CD14-positive monocyte (primary cell): ENCODE results near the gene SIAH3. TPM values are rescaled to one million over a fixed set of nuclear protein-coding genes. Genes with fewer than 3 reads are reported as not detected.

Experiments used
- DNase-seq, 3 donors: peaks; one replicate each; pipeline ENCODE4 v3.0.0-alpha.2; 2011 to 2022
- H2AFZ ChIP-seq: 2 replicates; pipeline ENCODE4 v1.6.0; 2012; ENCODE audit warnings: mild to moderate bottlenecking, low read depth, low read length, inconsistent platforms; ENCODE audit not compliant: insufficient read depth, poor library complexity, severe bottlenecking
- H3K27ac ChIP-seq, 2 donors: 1 replicate in 1 of 2; 2 replicates in 1 of 2; pipeline ENCODE4 v1.5.1; 2012 to 2013; ENCODE audit warnings: low read length in 2 of 2, control low read depth in 1 of 2, inconsistent platforms in 1 of 2, low read depth in 1 of 2, mild to moderate bottlenecking in 1 of 2
- H3K27me3 ChIP-seq, 2 donors: one replicate each; pipeline versions ENCODE4 v1.6.0 to v1.6.1; 2011 to 2013; ENCODE audit warnings: low read length in 2 of 2; ENCODE audit not compliant: control insufficient read depth in 2 of 2, insufficient read depth in 2 of 2
- H3K36me3 ChIP-seq, 2 donors: replicated peaks in 1 of 2; 1 replicate in 1 of 2; 2 replicates in 1 of 2; pipeline versions ENCODE4 v1.5.1 to v1.6.1; 2012 to 2013; ENCODE audit warnings: low read length in 2 of 2, control low read depth in 1 of 2, inconsistent platforms in 1 of 2, mild to moderate bottlenecking in 1 of 2; ENCODE audit not compliant: insufficient read depth in 2 of 2, control insufficient read depth in 1 of 2
- H3K4me1 ChIP-seq, 2 donors: 1 replicate in 1 of 2; 2 replicates in 1 of 2; pipeline versions ENCODE4 v1.5.1 to v1.6.1; 2012 to 2013; ENCODE audit warnings: low read length in 2 of 2, control low read depth in 1 of 2, inconsistent platforms in 1 of 2, mild to moderate bottlenecking in 1 of 2, moderate library complexity in 1 of 2; ENCODE audit not compliant: insufficient read depth in 2 of 2, control insufficient read depth in 1 of 2
- H3K4me2 ChIP-seq: replicated peaks from 2 replicates; pipeline ENCODE3; 2012; ENCODE audit warnings: low read length, moderate library complexity, mild to moderate bottlenecking; ENCODE audit not compliant: poor library complexity, severe bottlenecking; ENCODE audit errors: extremely low read depth
- H3K4me3 ChIP-seq, 3 experiments: fragments of 200-600 bp in 1 of 3; sonication (generic) in 1 of 3; replicated peaks in 1 of 3; 1 replicate in 2 of 3; 2 replicates in 1 of 3; pipeline ENCODE4 v1.5.1; 2011 to 2013; ENCODE audit warnings: low read length in 3 of 3, mild to moderate bottlenecking in 3 of 3, control low read depth in 2 of 3, low read depth in 2 of 3, inconsistent platforms in 1 of 3, moderate library complexity in 1 of 3
- H3K79me2 ChIP-seq: 2 replicates; pipeline ENCODE4 v1.6.0; 2012; ENCODE audit warnings: mild to moderate bottlenecking, control low read depth, inconsistent platforms, low read length, moderate library complexity; ENCODE audit not compliant: insufficient read depth
- H3K9ac ChIP-seq: 2 replicates; pipeline ENCODE4 v1.6.0; 2017; ENCODE audit warnings: low read length, mild to moderate bottlenecking; ENCODE audit not compliant: insufficient read depth, poor library complexity, severe bottlenecking
- H3K9me3 ChIP-seq, 2 donors: replicated peaks in 1 of 2; 1 replicate in 1 of 2; 2 replicates in 1 of 2; pipeline versions ENCODE4 v1.5.1 to v1.6.1; 2012 to 2013; ENCODE audit warnings: low read length in 2 of 2, control low read depth in 1 of 2; ENCODE audit not compliant: control insufficient read depth in 1 of 2, insufficient read depth in 1 of 2
- H4K20me1 ChIP-seq: 2 replicates; pipeline ENCODE4 v1.6.0; 2012; ENCODE audit warnings: mild to moderate bottlenecking, low read length, control low read depth, moderate library complexity; ENCODE audit not compliant: insufficient read depth
- H3K27ac Mint-ChIP-seq, 7 donors: one replicate each; pipeline ENCODE4 v1.8.0; 2020; ENCODE audit warnings: mild to moderate bottlenecking in 7 of 7, mixed read lengths in 7 of 7, moderate library complexity in 6 of 7, inconsistent platforms in 2 of 7
- H3K27me3 Mint-ChIP-seq, 3 donors: one replicate each; pipeline ENCODE4 v1.8.0; 2021 to 2022; ENCODE audit warnings: low read depth in 3 of 3, mild to moderate bottlenecking in 3 of 3, mixed read lengths in 3 of 3, moderate library complexity in 3 of 3, inconsistent platforms in 1 of 3
- H3K36me3 Mint-ChIP-seq, 2 donors: one replicate each; pipeline ENCODE4 v1.8.0; 2020; ENCODE audit warnings: mixed read lengths in 2 of 2, inconsistent platforms in 1 of 2, mild to moderate bottlenecking in 1 of 2
- H3K4me1 Mint-ChIP-seq: one replicate; pipeline ENCODE4 v1.8.0; 2020; ENCODE audit warnings: mild to moderate bottlenecking, mixed read lengths
- H3K4me3 Mint-ChIP-seq, 2 donors: one replicate each; pipeline ENCODE4 v1.8.0; 2020; ENCODE audit warnings: mild to moderate bottlenecking in 2 of 2, mixed read lengths in 2 of 2, moderate library complexity in 1 of 2
- H3K9me3 Mint-ChIP-seq, 7 donors: one replicate each; pipeline ENCODE4 v1.8.0; 2020 to 2022; ENCODE audit warnings: mixed read lengths in 7 of 7, mild to moderate bottlenecking in 6 of 7, moderate library complexity in 6 of 7, inconsistent platforms in 2 of 7
- WGBS: methylation state at CpG from one replicate; pipeline ENCODE4 v1.1.5; 2013; ENCODE audit warnings: missing lambda C conversion rate; ENCODE audit not compliant: insufficient coverage; 5-methylcytosine and 5-hydroxymethylcytosine counted together
- intact Hi-C, 2 donors: fragments of 100-400 bp; cut with micrococcal nuclease; formaldehyde crosslinking; loops; one replicate each; pipeline versions ENCODE4 v1.15.0 to v1.15.1; 2023
- polyA plus RNA-seq, 3 donors: library from polyadenylated mRNA; depleted of rRNA in 1 of 3; unstranded in 2 of 3; stranded (reverse) in 1 of 3; fragments of 300-500 nt in 2 of 3; fragments of >200 nt in 1 of 3; fragmentation: Illumina TruSeq in 2 of 3; gene quantifications; 1 replicate in 2 of 3; 2 replicates in 1 of 3; pipeline ENCODE4 v1.2.3, GENCODE V29; 2012 to 2021
- TF ChIP-seq, protein P1 (sequence below): fragments of 200-600 bp; IDR thresholded peaks from one replicate; pipeline ENCODE4 v1.8.0; 2022; ENCODE audit warnings: antibody characterized with exemption, mild to moderate bottlenecking

SIAH3 gene
- polyA plus RNA-seq, 3 donors: not detected

DNA sequence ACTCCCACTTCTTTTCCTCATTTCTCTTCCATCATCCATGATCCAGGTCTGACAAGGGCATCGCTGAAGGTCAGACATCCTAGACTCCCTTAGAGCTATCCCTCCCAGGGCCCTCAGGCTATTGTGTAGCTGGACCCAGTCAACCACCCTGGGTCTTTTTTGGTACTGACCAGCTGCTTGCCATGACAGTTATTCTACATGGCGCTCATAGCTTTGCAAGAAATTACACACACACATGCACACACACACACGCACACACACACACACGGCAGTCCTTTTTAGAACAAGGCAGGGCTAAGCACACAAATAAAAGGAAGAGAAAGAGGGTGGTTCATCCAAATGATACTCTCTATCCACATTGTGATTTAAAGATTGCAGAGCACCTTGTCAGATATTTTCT is 18.3 kb downstream of the SIAH3 start:
- H3K27me3 Mint-ChIP-seq: peaks cover 0 to 3% (median 2%) of the 10 kb centered on the region in 3 donors
- Histone ChIP-seq H3K27me3 (no peaks in the 10 kb centered on the region), H2AFZ (no peak overlapping the region), H3K4me3 (no peak overlapping the region), H3K27ac (no peak overlapping the region), H3K36me3 (no peaks in the 10 kb centered on the region), H3K79me2 (no peaks in the 10 kb centered on the region), H4K20me1 (no peaks in the 10 kb centered on the region), H3K9me3 (no peaks in the 10 kb centered on the region), H3K9ac (no peak overlapping the region), H3K4me2 (no peak overlapping the region), H3K4me1 (peaks cover 9 to 12% of the 10 kb centered on the region in 2 donors)
- no peak for DNase-seq
- no peak overlapping the region for H3K4me3 Mint-ChIP-seq
- intact Hi-C loops: no loop called here
- WGBS: 100% methylated on average over 1 of the region's 4 CpGs
- H3K9me3 Mint-ChIP-seq: peaks cover 0 to 1% (median 0%) of the 10 kb centered on the region in 7 donors
- H3K4me1 Mint-ChIP-seq: peaks cover 31% of the 10 kb centered on the region
- H3K27ac Mint-ChIP-seq: no peak overlapping the region
- H3K36me3 Mint-ChIP-seq: no peaks in the 10 kb centered on the region
- TF ChIP-seq, protein P1, sequence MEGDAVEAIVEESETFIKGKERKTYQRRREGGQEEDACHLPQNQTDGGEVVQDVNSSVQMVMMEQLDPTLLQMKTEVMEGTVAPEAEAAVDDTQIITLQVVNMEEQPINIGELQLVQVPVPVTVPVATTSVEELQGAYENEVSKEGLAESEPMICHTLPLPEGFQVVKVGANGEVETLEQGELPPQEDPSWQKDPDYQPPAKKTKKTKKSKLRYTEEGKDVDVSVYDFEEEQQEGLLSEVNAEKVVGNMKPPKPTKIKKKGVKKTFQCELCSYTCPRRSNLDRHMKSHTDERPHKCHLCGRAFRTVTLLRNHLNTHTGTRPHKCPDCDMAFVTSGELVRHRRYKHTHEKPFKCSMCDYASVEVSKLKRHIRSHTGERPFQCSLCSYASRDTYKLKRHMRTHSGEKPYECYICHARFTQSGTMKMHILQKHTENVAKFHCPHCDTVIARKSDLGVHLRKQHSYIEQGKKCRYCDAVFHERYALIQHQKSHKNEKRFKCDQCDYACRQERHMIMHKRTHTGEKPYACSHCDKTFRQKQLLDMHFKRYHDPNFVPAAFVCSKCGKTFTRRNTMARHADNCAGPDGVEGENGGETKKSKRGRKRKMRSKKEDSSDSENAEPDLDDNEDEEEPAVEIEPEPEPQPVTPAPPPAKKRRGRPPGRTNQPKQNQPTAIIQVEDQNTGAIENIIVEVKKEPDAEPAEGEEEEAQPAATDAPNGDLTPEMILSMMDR: no peak

DNA sequence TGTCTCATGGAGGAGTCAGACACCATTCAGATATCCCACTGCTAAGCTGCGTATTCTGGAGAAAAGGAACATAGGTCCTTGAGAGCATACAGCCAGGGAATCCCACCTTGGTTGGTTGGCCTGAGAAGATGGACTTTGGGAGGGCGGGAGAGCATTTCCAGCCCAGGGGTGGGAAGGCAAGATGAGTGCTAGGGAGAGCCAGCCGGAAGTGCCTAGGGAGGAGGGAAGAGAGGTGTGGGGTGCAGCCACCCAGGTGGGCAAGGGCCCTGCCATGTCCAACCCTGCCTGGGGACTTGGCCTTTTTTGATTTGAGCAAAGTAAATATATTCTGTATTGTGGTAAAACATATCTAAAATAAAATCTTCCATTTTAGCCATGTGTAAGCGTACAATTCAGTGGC is 19.7 kb downstream of the SIAH3 start:
- no peak overlapping the region for H3K4me2 ChIP-seq
- TF ChIP-seq, protein P1: no peak
- H3K36me3 ChIP-seq: no peaks in the 10 kb centered on the region
- 93% methylated on average over 2 of the region's 4 CpGs for WGBS
- no peak overlapping the region for H3K4me3 ChIP-seq
- H3K79me2 ChIP-seq: no peaks in the 10 kb centered on the region
- H3K27ac ChIP-seq: no peak overlapping the region
- Mint-ChIP-seq H3K36me3 (no peaks in the 10 kb centered on the region), H3K4me3 (no peak overlapping the region), H3K27me3 (peaks cover 0 to 3% (median 2%) of the 10 kb centered on the region in 3 donors), H3K9me3 (peaks cover 0 to under 1% (median 0%) of the 10 kb centered on the region in 7 donors), H3K27ac (no peak overlapping the region), H3K4me1 (peaks cover 39% of the 10 kb centered on the region)
- intact Hi-C loops: no loop called here
- no peak for DNase-seq
- no peak overlapping the region for H2AFZ ChIP-seq
- H3K27me3 ChIP-seq: no peaks in the 10 kb centered on the region
- H4K20me1 ChIP-seq: no peaks in the 10 kb centered on the region
- H3K9ac ChIP-seq: no peak overlapping the region
- peaks cover 22 to 26% of the 10 kb centered on the region in 2 donors for H3K4me1 ChIP-seq
- no peaks in the 10 kb centered on the region for H3K9me3 ChIP-seq
